GM19043 (cell line): ENCODE data around the gene RAMAC.
A peak's percentile ranks its signal among the peaks of the same experiment; 100 is the strongest.
"Not testable (repeated sequence)": the region's sequence is repeated elsewhere in the genome, so short reads cannot be mapped to it uniquely, and the experiment has no call there.

Experiments used
- ATAC-seq: cut with Tn5 transposase; IDR thresholded peaks from one replicate; pipeline ENCODE4 v1.9.1; 2021; ENCODE audit warnings: low read depth; ENCODE audit not compliant: unreplicated experiment

The RAMAC gene

DNA sequence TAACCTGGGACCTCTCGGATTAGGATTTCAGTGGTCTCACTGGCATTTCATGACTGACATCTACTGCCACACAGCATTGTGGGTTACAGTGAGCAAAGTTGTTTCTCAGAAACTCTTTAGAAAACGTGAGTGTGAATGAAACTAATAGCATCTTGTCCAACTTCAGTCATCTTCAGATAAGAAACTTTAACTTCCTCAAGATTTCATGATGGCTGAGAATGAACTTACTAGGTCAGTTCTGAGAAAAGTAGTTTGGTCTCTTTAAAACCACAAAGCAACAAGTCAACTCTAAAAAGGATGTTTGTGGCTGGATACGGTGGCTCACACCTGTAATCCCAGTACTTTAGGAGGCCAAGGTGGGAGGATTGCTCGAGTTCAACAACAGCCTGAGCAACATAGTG is 19.3 kb upstream of the RAMAC start:
- ATAC-seq: peak; percentile 75

DNA sequence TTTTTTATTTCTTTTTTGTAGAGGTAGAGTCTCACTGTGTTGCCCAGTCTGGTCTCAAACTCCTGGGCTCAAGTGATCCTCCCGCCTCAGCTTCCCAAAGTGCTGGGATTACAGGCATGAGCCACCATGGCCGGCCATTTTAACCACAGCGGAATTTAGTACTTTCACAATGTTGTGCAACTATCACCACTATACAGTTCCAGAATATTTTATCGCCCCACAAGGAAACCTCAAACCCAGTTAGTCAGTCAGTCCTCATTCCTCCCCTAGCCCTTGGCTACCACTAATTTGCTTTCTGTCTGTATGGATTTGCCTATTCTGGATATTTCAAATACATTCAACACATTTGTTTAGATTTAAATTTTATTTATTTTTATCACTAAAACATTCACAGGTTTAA is 17.9 kb upstream of the RAMAC start:
- ATAC-seq: no peak

DNA sequence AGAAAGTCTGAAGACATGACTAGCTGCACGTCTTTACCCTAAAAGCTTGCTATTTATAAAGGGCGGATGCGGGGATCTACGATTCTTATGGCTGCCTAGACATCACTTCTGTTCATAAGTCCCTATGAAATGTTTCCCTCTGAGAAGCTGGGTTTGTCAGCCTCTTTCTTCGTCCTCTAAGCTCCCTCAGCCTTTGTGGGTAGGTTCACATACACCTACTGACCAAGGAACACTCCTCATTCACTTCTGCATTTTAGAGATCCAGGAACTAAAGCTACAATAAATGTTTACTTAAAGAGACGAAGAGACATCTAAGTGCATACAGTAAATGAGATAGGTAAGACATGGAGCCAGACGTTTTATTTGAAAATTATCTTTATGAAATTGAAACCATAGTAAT is 16.7 kb upstream of the RAMAC start:
- ATAC-seq: no peak

DNA sequence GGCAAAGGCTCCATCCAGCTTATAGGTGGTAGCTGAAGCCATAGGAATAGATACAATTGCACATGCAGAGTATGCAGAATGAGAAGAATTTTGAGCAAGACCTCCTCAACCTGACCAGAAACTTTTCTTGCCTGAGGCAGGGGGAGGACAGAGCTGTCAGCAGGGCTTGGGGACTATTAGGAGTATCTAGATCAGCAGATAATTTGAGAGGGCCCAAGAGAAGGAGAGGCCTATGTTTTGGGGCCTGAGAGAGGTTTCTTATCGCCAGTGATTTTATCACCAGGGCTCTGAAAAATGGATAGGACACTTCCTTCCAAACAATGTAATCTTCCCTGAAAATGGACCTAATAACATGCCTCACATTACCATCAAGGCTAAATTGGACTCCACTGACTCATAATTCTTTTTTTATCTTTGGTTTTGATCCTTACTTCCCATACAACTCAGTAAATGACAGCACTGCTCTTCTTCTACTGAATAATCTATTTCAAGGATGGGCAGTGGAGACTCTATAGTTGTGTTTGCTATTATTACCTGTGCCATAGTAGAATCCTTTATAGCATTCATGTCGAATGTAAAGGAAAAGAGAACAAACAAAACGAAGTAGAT is 15.8 kb upstream of the RAMAC start:
- no peak for ATAC-seq

DNA sequence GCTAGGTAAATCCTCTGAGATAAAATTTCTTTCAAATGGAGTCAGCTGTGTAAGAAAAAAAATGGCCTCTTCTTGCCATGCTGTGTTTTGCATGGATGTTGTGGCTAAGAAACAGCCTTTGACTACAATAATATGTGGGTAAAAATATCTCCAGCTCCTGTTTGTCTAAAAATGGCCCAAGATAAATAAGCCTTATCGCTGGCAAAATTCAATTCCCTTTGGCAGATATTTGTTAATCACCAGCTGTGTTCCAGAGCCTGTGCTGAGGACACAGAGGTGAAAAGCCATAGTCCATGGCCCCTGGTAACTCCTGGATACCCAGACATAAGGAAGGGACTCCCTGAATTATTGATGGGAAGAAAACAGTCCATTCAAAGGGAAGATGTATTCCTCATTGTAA is 15.3 kb upstream of the RAMAC start:
- ATAC-seq: no peak

DNA sequence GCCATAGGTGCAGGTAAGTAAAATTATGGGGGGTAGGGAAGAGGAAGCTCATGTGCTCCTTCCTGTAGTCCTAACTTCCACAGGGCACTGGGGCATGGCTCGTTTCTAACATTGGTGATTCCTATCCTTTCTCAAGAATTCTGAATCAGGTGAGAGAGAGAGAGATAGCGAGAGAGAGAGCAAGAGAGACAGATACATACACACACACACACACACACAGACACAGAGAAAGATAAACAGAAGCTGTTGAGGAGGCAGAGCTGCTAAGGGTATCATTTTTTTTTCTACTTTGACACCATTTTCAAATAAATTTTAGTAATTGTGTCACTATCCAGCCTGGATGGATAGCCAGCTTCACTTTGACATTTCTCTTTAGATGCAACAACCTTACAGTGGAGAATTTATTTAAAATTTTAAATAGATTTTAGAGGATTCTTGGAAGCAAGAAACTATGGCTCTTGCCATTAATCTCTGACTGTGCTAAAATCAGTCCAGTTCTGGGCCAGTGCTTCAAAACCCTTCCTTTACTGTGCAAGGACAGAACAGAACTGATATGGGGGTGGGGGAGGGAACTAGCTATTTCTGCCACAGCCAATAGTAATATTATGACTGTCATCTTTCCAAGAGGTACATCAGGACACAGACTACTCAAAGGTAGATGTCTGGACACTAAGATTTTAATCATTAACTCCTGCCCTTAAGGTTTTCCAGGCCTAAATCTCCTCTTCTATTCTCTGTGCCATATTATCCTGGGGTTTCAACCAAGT is 14.6 kb upstream of the RAMAC start:
- no peak for ATAC-seq

DNA sequence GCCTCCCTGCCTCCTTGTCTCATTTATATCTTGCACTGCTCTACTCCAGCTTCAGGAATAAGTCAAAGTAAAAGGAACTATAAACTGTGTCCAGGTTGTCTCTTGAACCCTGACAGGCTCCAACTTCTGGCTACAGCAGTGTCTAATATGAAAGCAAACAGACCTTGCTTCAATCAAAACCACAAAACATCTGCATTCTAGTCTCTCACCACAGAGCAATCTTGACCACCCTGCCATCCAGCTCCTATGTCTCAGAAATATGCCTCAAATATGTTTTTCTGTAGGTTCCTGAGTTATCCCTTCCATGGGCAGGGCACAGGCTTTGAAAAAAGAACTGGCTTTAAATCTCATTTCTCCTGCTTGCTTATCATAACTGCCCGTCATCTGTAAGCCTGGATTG is 13.0 kb upstream of the RAMAC start:
- no peak for ATAC-seq

DNA sequence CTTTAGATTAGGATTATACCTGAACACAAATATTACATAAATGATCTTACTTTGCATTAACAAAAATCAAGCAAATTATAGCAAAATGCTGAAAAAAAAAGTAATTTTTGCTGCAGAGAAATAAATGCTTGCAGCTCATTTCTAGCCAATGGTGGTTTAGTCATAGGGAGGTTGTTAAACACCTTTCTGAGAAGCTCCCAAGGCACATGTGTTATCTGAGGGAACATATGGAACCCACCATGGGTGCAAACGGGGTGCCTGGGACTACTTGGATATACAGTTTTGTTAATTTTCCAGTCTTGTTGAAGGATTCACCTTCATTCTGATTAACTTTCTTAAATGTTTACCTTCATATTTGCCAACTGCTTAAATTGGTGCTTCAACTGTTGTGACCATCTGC is 8.9 kb upstream of the RAMAC start:
- ATAC-seq: no peak

DNA sequence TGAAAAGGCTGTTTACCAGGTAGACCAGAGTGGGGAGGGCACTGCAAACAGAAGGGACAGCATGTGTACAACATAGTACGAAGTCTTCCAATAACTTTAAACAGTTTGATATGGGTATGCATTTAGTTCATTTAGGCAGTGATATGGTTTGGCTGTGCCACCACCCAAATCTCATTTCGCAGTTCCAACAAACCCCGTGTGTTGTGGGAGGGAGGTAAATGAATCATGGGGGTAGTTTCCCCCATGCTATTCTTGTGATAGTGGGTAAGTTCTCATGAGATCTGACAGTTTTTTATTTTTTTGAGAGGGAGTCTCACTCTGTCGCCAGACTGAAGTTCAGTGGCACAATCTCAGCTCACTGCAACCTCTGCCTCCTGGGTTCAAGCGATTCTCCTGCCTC is 7.6 kb upstream of the RAMAC start:
- ATAC-seq: no peak

DNA sequence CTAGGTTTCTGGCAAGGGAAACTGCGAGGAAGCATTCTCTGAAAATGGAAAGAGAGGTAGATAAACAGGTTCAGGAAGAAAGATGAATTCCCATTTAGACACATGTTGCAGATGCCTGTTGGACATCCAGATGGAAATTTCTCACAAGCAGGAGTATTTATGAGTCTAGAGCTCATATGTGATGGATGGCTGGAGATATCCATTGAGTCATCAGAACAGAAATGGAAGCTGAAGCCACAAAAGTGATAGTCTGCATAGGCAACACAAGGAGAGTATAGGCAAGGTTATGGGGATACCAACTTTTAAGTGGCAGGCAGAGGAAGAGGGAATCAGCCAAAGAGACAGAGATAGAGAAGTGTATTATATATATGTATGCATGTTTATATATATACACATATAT is 6.3 kb upstream of the RAMAC start:
- ATAC-seq: no peak

DNA sequence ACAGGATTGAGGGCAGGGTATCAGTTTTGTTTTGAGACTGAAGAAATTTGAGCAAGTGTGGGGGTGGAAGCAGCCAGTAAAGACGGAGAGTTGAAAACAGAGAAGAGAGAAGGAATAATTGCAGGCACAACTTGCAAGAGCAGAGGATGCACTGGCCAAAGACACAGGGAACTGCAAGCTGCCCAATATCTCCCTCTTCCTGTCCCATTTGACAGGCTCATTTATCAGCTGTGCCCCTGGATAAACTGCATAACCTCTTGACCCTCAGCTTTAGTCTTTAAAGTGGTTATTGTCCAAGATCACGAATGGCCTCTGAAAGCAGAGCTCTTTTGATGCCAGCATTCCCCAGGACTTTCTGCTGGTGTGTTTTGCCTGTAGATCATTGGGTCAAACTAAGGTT is 5.0 kb upstream of the RAMAC start:
- ATAC-seq: no peak

DNA sequence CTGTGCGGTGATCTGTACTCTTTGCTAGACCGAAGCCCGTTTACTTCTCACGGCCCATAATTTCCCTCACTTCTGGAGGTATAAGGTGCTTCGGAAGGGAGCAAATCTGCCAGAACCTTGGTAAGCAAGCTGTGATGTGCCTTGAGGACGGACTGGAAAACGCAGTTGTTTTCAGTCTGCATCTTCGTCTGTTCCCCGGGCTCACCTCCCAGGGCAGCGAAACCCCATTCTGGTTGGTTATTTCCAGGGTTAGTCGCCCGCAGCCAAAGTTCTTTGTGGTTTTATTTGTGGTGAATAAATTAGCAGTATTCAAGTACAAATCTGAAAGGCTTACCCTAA is 401 bp downstream of the RAMAC start:
- peak; percentile 17 for ATAC-seq

DNA sequence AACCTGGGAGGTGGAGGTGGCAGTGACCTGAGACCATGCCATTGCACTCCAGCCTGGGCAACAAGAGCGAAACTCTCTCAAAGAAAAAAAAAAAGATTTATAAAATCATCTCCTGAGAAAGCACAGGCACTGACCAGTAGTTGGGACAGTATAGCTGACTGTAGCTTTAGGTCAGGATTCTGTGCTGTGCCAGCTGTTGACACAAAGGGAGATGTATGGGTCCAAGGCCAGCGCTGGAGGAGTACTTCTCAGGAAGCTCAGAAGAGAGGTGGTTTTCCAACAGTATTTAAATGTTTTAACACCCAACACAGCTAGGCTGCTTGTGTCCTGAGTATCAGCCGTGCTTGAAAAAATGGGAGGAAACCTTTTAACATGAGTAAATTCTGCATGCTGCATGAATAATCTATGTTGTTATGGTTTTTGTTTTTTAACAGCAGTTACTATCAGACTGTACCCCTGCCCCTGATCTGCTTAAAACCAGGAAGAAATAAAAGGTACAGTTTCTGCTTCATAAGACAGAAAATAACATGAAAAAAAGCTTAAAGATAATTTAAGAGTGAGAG is 6.5 kb downstream of the RAMAC start:
- ATAC-seq: no peak

DNA sequence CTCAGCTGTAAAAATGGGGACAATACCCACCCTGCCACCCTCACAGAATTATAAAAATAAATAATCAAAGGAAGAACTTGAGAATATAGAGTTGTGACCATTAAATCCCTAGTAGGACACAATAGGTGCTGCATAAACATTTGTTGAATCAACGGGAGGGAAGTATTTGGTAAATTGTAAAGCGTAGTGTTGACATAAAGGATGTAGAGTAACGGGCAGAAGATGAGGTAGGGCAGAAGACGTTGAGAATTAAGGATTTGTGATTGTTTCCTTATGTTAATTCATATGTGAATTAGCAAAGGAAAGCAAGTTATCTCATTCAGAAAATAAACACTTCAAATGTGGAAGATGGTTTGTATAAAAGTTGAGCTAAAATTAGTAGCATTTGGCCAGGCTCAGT is 7.1 kb downstream of the RAMAC start:
- ATAC-seq: no peak

DNA sequence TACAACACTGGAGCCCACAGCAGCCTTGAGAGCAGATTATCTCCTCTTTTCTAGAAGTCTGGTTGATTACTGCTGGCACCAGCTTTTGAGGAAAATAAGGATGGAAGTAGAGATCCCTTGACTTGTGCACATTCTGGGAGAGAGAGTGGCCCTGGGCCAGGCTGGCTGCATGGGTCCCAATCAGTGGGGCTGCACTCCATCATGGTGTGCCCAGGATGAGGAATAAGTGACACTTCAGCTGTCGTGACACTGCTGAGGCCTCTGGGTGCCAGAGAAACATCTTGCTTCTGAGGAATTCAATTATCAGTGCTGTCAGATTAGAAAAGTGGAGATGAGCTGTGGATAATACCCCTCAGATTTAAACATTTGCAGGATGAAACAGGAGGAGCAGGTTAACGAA is 9.1 kb downstream of the RAMAC start:
- no peak for ATAC-seq

DNA sequence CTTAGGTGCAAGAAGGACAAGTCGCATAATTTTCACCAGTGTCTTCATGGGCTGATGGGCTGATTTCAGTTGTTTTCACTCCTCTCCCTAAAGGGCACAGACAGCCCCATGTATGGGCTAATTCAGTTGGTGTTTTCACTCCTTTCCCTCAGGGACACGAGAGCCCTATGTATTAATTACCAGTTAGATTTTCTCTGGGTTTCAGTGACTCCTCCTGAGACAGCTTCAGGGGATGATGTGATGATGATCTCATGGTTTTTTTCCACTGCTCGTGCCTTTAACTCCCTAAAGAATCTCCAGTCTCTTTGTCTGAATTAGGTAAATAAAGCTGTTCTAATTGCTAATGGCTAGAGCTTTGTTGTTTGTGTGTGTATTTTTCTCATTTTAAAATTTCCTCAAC is 9.9 kb downstream of the RAMAC start:
- no peak for ATAC-seq

DNA sequence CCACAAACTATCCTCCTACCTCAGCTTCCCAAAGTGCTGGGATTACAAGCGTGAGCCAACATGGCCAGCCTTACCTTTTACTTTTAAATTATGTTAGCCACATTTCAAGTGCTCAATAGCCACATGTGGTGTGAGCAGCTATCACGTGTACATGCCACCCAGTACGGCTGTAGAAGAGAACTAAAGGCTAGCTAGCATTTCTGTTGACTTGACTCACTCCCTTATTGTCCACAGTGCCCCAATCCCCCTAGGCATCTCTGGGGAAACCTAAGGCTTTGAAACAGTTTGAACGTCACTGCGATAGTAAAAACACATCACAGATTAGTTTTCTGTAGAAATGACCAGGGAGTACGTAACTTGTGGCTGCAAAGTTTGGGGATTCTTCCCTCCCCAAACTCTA is 13.4 kb downstream of the RAMAC start:
- ATAC-seq: no peak

DNA sequence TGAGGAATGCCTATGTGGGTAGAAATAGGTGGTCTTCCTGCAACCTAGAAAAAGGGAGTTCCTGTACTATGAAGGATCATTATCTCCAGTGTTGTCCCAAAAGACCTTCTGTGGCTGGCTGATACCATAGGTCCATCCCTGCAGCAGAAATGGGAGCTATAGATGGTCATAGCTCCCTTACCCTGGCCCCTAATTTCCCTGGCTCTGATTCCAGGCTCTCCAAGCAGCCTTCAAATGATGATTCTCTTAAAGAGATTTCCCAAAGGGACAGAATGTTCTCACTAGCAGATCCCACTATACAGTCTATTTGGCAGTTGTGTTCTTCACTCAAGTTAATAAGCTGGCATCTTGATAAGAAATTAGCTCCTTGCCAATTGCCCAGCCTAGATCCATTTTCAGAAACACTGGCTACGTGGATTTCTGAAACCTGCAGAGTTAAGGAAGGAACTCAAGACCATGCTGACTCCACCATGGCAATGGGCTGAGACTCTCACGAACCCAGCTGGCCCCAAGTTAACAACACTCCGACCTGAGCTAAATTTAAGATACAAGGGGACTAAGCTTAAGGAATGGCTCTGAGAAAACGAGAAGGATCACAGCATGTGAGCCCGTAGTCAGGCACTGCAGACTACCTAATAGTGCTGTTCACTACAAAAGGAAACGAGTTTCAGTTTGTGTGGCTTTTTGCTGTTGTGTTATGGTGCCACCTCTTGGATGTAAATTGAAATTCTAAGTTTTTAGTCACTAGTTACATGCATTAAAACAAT is 14.1 kb downstream of the RAMAC start:
- peak; percentile 89 for ATAC-seq

DNA sequence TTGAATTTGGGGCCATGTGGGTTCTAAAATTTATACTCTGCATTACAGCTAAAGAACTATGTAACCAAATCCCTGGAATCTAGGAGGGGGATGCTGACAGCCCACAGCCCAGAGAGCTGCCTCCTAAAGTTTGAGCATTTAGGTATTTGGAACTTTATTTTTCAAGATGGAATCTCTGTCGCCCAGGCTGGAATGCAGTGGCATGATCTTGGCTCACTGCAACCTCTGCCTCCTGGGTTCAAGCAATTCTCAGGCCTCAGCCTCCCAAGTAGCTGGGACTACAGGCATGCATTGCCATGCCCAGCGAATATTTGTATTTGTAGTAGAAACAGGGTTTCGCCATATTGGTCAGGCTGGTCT is 14.6 kb downstream of the RAMAC start:
- not testable (repeated sequence) for ATAC-seq

DNA sequence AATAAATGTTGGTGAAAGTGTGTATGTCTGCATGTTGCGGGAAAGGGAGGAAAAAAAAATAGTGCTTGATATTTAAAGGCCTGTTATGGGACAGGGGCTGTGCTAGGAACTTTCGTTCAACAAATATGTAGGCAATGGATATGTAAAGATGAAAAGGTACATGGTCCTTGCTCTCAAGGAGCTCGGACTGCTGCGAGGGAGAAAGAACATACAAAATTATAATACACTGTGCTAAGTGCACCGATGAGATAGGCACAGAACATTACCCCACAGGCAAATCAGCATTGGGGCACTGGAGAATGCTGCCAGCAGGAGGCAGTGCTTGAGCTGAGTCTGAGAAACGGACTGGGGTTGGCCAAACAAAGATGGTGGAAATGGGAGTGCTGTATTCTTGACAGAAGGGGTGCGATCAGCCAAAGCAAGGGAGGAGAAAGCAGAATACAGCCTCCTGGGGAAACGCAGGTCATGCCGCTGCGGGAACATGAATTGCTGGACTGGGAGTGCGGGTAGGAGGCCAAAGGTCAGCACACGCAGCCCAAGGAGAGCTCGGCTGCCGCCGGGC is 24.8 kb downstream of the RAMAC start:
- peak; percentile 48 for ATAC-seq

DNA sequence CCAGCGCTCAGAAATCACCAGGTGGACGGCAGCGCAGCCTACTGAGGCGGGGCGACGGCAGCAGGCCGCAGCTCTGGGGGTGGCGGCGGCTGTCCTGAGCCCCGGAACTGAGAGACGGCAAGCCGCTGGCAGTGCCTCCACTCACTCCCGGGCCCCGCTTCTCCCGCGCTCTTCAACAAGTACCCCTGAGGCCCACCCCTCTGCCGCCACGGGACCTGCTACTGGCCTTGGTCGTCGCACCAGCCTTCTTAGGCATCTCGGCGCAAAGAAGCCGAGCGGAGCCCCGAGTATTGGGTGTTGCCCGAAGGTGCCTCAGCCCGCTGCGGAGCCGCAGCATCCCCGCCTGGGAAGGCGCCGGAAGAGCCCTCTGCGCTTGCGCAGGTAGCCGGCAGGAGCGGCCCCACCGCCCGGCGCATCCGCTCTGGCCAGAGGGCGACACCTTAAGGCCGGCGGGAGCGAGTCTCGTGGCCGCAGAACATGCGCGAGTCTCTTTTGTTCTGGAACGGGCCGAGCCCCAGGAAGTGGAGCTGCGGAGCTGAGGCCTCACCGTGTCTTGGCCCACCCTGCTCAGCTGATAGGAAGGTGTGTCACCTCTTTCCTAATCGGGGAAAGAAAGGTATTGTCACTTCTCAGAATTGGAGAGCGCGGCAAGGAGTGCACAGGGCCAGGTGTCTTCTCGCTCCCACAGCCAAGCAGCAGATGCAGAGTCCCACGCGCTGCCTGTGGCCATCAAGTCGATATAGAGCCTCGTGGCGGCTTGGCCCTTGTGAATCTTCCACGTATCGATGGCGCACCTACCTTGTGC is 25.5 kb downstream of the RAMAC start, which contains the start of gene C15orf40:
C15orf40 (minus strand) TSS at position 369 of the 805 bp plus-strand sequence; CDS start at position 337, 32 bp downstream.
- peak; percentile 77 for ATAC-seq
